Lower leg skin (tissue), 3 donors: ENCODE data around the gene ACSM6.

ENCODE experiments used
- POLR2A ChIP-seq, 2 donors: fragments of 450-650 bp; IDR thresholded peaks; one replicate each; pipeline ENCODE4 v1.6.1; 2016 to 2017; ENCODE audit warnings: antibody characterized with exemption in 2 of 2, mild to moderate bottlenecking in 1 of 2, moderate library complexity in 1 of 2
- TF ChIP-seq, protein P1 (sequence below), 3 donors: fragments of 450-650 bp; IDR thresholded peaks; one replicate each; pipeline ENCODE4 v1.5.1; 2016; ENCODE audit warnings: antibody characterized with exemption in 3 of 3, mild to moderate bottlenecking in 3 of 3, moderate library complexity in 2 of 3

DNA sequence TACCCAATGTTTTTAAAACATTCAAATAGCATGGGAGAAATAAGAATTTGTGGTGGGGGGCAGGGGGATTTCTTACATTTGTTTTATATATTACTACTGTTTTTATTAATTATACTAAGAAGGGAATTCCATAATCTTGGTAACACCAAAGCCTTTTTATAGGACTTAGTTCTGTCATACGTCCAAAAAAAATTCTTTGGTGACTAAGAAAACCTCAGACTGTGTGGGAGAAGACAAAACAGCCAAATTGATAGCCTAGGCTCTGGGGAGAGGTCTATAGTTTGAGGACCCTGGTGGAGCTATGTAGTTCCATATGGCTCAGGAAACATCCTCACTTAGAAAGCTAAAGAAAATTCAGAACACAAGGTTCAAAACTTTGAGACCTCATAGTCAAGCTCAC lies 23.4 kb downstream of the ACSM6 start:
- TF ChIP-seq, protein P1, sequence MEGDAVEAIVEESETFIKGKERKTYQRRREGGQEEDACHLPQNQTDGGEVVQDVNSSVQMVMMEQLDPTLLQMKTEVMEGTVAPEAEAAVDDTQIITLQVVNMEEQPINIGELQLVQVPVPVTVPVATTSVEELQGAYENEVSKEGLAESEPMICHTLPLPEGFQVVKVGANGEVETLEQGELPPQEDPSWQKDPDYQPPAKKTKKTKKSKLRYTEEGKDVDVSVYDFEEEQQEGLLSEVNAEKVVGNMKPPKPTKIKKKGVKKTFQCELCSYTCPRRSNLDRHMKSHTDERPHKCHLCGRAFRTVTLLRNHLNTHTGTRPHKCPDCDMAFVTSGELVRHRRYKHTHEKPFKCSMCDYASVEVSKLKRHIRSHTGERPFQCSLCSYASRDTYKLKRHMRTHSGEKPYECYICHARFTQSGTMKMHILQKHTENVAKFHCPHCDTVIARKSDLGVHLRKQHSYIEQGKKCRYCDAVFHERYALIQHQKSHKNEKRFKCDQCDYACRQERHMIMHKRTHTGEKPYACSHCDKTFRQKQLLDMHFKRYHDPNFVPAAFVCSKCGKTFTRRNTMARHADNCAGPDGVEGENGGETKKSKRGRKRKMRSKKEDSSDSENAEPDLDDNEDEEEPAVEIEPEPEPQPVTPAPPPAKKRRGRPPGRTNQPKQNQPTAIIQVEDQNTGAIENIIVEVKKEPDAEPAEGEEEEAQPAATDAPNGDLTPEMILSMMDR (IDR thresholded peaks at IDR 0.05): no peak
- TF ChIP-seq POLR2A (IDR thresholded peaks at IDR 0.05): no peak
